ENCODE results near the gene COL2A1.

GRCh38 chr12:47975816-47976215 is 28.5 kb downstream of the COL2A1 start:
- TF ChIP-seq, protein P1, sequence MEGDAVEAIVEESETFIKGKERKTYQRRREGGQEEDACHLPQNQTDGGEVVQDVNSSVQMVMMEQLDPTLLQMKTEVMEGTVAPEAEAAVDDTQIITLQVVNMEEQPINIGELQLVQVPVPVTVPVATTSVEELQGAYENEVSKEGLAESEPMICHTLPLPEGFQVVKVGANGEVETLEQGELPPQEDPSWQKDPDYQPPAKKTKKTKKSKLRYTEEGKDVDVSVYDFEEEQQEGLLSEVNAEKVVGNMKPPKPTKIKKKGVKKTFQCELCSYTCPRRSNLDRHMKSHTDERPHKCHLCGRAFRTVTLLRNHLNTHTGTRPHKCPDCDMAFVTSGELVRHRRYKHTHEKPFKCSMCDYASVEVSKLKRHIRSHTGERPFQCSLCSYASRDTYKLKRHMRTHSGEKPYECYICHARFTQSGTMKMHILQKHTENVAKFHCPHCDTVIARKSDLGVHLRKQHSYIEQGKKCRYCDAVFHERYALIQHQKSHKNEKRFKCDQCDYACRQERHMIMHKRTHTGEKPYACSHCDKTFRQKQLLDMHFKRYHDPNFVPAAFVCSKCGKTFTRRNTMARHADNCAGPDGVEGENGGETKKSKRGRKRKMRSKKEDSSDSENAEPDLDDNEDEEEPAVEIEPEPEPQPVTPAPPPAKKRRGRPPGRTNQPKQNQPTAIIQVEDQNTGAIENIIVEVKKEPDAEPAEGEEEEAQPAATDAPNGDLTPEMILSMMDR (IDR thresholded peaks at IDR 0.05): no peak
- TF ChIP-seq POLR2AphosphoS5 (IDR thresholded peaks at IDR 0.05) (no peak), POLR2A (IDR thresholded peaks at IDR 0.05) (no peak)
